Upper lobe of right lung (tissue), 1 donor: ENCODE data around the gene GLYATL3. TPM values are rescaled to one million over a fixed set of nuclear protein-coding genes. Genes with fewer than 3 reads are reported as not detected.

Experiments
- ATAC-seq: fragments of 200-7000 bp; cut with Tn5 transposase; one replicate; pipeline ENCODE4 v1.9.1; 2020; ENCODE audit warnings: mild to moderate bottlenecking, moderate library complexity
- DNase-seq: peaks from one replicate; pipeline ENCODE4 v3.0.0-alpha.2; 2020
- H3K27ac ChIP-seq: fragments of 200-600 bp; one replicate; pipeline ENCODE4 v1.8.0; 2022
- H3K27me3 ChIP-seq: fragments of 200-600 bp; one replicate; pipeline ENCODE4 v1.8.0; 2022; ENCODE audit warnings: mild to moderate bottlenecking
- H3K36me3 ChIP-seq: fragments of 200-600 bp; one replicate; pipeline ENCODE4 v1.8.0; 2022
- H3K4me1 ChIP-seq: fragments of 200-600 bp; one replicate; pipeline ENCODE4 v1.8.0; 2022
- H3K4me3 ChIP-seq: fragments of 200-600 bp; one replicate; pipeline ENCODE4 v1.8.0; 2022; ENCODE audit warnings: mild to moderate bottlenecking
- H3K9me3 ChIP-seq: fragments of 200-600 bp; one replicate; pipeline ENCODE4 v1.8.0; 2022
- CTCF ChIP-seq: fragments of 200-600 bp; IDR thresholded peaks from one replicate; pipeline ENCODE4 v1.8.0; 2022; ENCODE audit warnings: antibody characterized with exemption
- intact Hi-C: fragments of 100-400 bp; cut with DNase I; formaldehyde crosslinking; loops from one replicate; pipeline ENCODE4 v1.11.0; 2022
- total RNA-seq: library from RNA; stranded (reverse); fragmentation: NEBNext Ultra II Directional; extraction: Animal tissue kit (Norgen Biotek cat#: 25700); gene quantifications from one replicate; pipeline ENCODE4 v1.2.1, GENCODE V29; 2021
- donor health status: DM: no; HTN: yes; CAD: no; lungs with severe emphysema.

GLYATL3 gene
- total RNA-seq, 1 donor from 2014 or later = not detected

- intact Hi-C loops = no loop called here
Measured at GRCh38 chr6:49564552-49564951, 64.8 kb downstream of the GLYATL3 start.

GRCh38 chr6:49565261-49565660, 65.5 kb downstream of the GLYATL3 start:
- Histone ChIP-seq H3K27me3 (no peaks in the 10 kb centered on the region), H3K4me3 (no peak overlapping the region), H3K4me1 (no peaks in the 10 kb centered on the region), H3K9me3 (no peaks in the 10 kb centered on the region), H3K36me3 (no peaks in the 10 kb centered on the region), H3K27ac (no peak overlapping the region)
- ATAC-seq = no peak
- TF ChIP-seq CTCF = no peak
- no peak for DNase-seq
- intact Hi-C loops = no loop called here

More at GRCh38 chr6:49564552-49564951, 64.8 kb downstream of the GLYATL3 start:
- H3K27me3 ChIP-seq = no peaks in the 10 kb centered on the region
- ATAC-seq = no peak
- H3K4me1 ChIP-seq = no peaks in the 10 kb centered on the region
- DNase-seq = no peak
- no peak overlapping the region for H3K4me3 ChIP-seq
- no peak overlapping the region for H3K27ac ChIP-seq
- H3K36me3 ChIP-seq = no peaks in the 10 kb centered on the region
- H3K9me3 ChIP-seq = no peaks in the 10 kb centered on the region
- no peak for TF ChIP-seq CTCF

GRCh38 chr6:49565855-49566254, 66.1 kb downstream of the GLYATL3 start:
- ATAC-seq = no peak
- no peaks in the 10 kb centered on the region for H3K27me3 ChIP-seq
- intact Hi-C loops = no loop called here
- TF ChIP-seq CTCF = no peak
- H3K36me3 ChIP-seq = no peaks in the 10 kb centered on the region
- no peak overlapping the region for H3K27ac ChIP-seq
- H3K9me3 ChIP-seq = no peaks in the 10 kb centered on the region
- H3K4me1 ChIP-seq = no peaks in the 10 kb centered on the region
- H3K4me3 ChIP-seq = no peak overlapping the region
- DNase-seq = no peak

GRCh38 chr6:49570474-49571079, 70.9 kb downstream of the GLYATL3 start:
- ATAC-seq (peak; percentile 83), DNase-seq (no peak)
- no peak overlapping the region for H3K27ac ChIP-seq
- H3K36me3 ChIP-seq = no peaks in the 10 kb centered on the region
- no peaks in the 10 kb centered on the region for H3K4me1 ChIP-seq
- peak; percentile 23 for TF ChIP-seq CTCF
- intact Hi-C loops = no loop called here
- no peak overlapping the region for H3K4me3 ChIP-seq
- no peaks in the 10 kb centered on the region for H3K9me3 ChIP-seq
- H3K27me3 ChIP-seq = no peaks in the 10 kb centered on the region

DNA sequence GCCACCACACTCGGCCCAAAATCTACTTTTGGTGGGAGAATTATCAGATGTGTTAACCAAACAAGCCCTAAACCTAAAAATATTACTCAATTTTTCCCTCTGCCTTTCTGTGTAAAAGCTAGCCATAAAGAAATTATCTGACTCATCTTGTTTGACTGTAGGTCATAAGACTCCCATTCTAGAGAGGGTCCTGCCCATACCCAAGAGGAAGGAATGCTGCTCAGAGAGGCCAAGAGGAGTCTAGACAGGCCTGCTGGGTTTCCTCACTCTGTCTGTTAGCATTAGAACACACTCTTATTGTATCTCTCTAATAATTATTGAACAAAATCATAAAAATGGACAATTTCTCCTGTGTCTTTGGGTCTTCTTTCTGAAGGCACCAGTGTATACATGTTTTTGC, 76.9 kb downstream of the GLYATL3 start:
- Histone ChIP-seq H3K9me3 (no peaks in the 10 kb centered on the region), H3K36me3 (no peaks in the 10 kb centered on the region), H3K27me3 (no peaks in the 10 kb centered on the region), H3K27ac (no peak overlapping the region), H3K4me3 (no peak overlapping the region), H3K4me1 (no peaks in the 10 kb centered on the region)
- TF ChIP-seq CTCF = no peak
- intact Hi-C loops = no loop called here
- ATAC-seq (no peak), DNase-seq (no peak)

Other genes with a start within 250 kb of the GLYATL3 start
- gene MMUT, start 36.7 kb upstream of the GLYATL3 start, total RNA-seq = 23.3 TPM
- 3.8 TPM for gene CENPQ, start 36.6 kb upstream of the GLYATL3 start, total RNA-seq
- 2.1 TPM for gene C6orf141, start 50.7 kb downstream of the GLYATL3 start, total RNA-seq
- gene RHAG, start 136.9 kb downstream of the GLYATL3 start, total RNA-seq = not detected
- not detected for gene CRISP2, start 213.6 kb downstream of the GLYATL3 start, total RNA-seq
- not detected for gene CRISP3, start 244.5 kb downstream of the GLYATL3 start, total RNA-seq